ENCODE measurements around the gene SPATS2L. TPM values are rescaled to one million over a fixed set of nuclear protein-coding genes. Genes with fewer than 3 reads are reported as not detected.

Gene SPATS2L
- polyA plus RNA-seq, 2 of the 4 experiments (the other 2 are of a cell fraction), result 85.2 to 202 TPM

DNA sequence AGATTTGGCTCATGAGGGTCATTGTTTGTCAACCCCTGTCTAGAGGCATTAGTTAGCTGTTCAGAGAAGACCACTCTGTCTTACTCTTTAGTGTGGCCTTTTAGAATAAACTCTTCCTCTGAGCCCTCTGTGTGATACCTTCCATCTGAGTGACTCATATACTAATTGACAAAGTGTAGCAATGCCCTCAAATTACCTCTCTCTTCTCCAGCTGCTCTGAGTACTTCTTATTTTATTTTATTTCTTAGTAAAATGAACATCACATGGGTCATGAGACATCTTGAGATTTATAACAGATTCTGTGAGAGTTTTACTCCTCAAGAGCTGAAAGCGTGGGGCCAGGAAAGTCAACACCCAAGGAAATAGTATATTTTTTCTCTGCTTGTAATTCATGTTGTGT is 136.0 kb downstream of the SPATS2L start:
- ChIA-PET CTCF (interaction anchor here (2.1 kb wide), 1 partner anchor 29 kb away, joined by 5 read pairs; no protein-coding TSS in a partner anchor), POLR2A (no interaction called here)
- no peak for ATAC-seq
- Histone ChIP-seq H3K4me3 (no peak overlapping the region), H3K4me2 (no peak overlapping the region), H3K27ac (no peak overlapping the region), H3K4me1 (0 out of 3 replicates have a peak, but pooled peaks cover 5% of the 10 kb centered on the region), H3K9me3 (no peaks in the 10 kb centered on the region)
- WGBS (ENCODE audit: missing lambda C conversion rate), result 93% methylated on average over 1 of the region's 1 CpG
- no peak for DNase-seq (ENCODE audit: low read depth in 1 of 2, low spot score in 1 of 2)
- no peak for FAIRE-seq
- TF ChIP-seq ZC3H11A (IDR thresholded peaks at IDR 0.05) (no peak), TP53 (CRISPR knock-in tag; IDR thresholded peaks at IDR 0.05) (no peak), RAD21 (conservative IDR thresholded peaks at IDR 0.05 in 1 of 2, IDR thresholded peaks at IDR 0.05 in 1 of 2) (no peak), ZSCAN20 (CRISPR knock-in tag; IDR thresholded peaks at IDR 0.05) (no peak)
- TF ChIP-seq, protein P1, sequence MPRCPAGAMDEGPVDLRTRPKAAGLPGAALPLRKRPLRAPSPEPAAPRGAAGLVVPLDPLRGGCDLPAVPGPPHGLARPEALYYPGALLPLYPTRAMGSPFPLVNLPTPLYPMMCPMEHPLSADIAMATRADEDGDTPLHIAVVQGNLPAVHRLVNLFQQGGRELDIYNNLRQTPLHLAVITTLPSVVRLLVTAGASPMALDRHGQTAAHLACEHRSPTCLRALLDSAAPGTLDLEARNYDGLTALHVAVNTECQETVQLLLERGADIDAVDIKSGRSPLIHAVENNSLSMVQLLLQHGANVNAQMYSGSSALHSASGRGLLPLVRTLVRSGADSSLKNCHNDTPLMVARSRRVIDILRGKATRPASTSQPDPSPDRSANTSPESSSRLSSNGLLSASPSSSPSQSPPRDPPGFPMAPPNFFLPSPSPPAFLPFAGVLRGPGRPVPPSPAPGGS (IDR thresholded peaks at IDR 0.05), result no peak

DNA sequence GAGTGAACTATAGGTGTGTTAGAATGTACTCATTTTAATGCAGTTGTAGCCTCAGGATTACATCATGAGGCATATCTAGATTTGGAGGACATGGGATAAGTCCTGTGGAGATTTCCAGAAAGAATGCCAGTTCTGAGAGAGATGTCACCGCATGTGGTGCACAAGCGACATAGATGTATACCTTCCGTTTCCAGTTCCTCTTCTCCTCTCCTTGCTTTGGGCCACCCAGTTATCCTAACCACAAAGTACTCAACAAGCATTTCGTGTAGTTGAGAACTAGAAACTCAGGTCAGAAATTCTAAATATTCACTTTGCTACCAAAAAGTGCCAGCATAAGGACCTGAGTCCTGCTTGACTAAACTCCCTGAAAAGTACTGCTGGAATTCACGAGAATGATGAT is 136.9 kb downstream of the SPATS2L start:
- no peak for ATAC-seq
- no peak for TF ChIP-seq CBX8 (IDR thresholded peaks at IDR 0.05)
- Histone ChIP-seq H3K4me3 (no peak overlapping the region), H3K4me1 (0 out of 3 replicates have a peak, but pooled peaks cover 5% of the 10 kb centered on the region), H3K9me3 (no peaks in the 10 kb centered on the region), H3K4me2 (no peak overlapping the region), H3K27ac (no peak overlapping the region)
- no peak for DNase-seq (ENCODE audit: low read depth in 1 of 2, low spot score in 1 of 2)
- 71% methylated on average over 5 of the region's 5 CpGs for WGBS (ENCODE audit: missing lambda C conversion rate)
- FAIRE-seq, result no peak
- ChIA-PET CTCF (interaction anchor here (0.7 to 2.1 kb wide), 3 partner anchors 11 to 470 kb away, joined by 3 to 5 read pairs (median 4); no protein-coding TSS in a partner anchor), POLR2A (no interaction called here)

DNA sequence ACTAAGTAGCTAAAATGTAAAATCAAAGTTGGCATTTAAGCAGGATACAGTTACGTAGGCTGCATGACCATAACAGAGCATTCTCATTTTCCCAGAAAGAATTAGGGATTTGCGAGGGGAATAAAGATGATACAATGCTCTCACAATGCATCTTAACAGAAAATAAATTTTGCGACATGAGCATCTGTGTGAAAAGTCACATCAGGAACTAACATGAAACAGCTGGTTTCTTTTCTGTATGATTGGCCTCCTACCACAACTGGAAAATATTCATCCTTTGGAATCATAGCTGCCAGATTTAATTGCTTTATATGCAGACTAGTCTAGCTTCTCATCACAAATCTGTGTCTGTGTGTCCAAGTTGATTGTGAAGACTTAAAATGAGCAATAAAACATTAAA is 137.4 kb downstream of the SPATS2L start:
- CTCF ChIA-PET, result interaction anchor here (0.7 to 2.1 kb wide), 3 partner anchors 10 to 471 kb away, joined by 3 to 5 read pairs (median 4); no protein-coding TSS in a partner anchor
- WGBS (ENCODE audit: missing lambda C conversion rate), result 94% methylated on average over 3 of the region's 3 CpGs
- Histone ChIP-seq H3K4me2 (no peak overlapping the region), H3K27ac (no peak overlapping the region), H3K4me3 (no peak overlapping the region), H3K4me1 (0 out of 3 replicates have a peak, but pooled peaks cover 5% of the 10 kb centered on the region), H3K9me3 (no peaks in the 10 kb centered on the region)
- TF ChIP-seq, protein P2, sequence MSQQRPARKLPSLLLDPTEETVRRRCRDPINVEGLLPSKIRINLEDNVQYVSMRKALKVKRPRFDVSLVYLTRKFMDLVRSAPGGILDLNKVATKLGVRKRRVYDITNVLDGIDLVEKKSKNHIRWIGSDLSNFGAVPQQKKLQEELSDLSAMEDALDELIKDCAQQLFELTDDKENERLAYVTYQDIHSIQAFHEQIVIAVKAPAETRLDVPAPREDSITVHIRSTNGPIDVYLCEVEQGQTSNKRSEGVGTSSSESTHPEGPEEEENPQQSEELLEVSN (IDR thresholded peaks at IDR 0.05; ENCODE audit: borderline replicate concordance, low read depth), result no peak
- TF ChIP-seq, protein P1 (IDR thresholded peaks at IDR 0.05), result no peak
- TF ChIP-seq FOSL2 (IDR thresholded peaks at IDR 0.05), result no peak
- no peak for TF ChIP-seq FOSL2 (CRISPR knock-in tag; IDR thresholded peaks at IDR 0.05)
- TF ChIP-seq TFCP2L1 (CRISPR knock-in tag; IDR thresholded peaks at IDR 0.05), result no peak
- TF ChIP-seq POLR2A (IDR thresholded peaks at IDR 0.05; ENCODE audit: low read length), result no peak
- TF ChIP-seq, protein P3, sequence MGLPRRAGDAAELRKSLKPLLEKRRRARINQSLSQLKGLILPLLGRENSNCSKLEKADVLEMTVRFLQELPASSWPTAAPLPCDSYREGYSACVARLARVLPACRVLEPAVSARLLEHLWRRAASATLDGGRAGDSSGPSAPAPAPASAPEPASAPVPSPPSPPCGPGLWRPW (IDR thresholded peaks at IDR 0.05), result no peak
- no peak for TF ChIP-seq HEYL (CRISPR knock-in tag; IDR thresholded peaks at IDR 0.05)
- ATAC-seq, result no peak
- no peak for DNase-seq (ENCODE audit: low read depth in 1 of 2, low spot score in 1 of 2)
- POLR2A ChIA-PET, result no interaction called here
- no peak for FAIRE-seq

DNA sequence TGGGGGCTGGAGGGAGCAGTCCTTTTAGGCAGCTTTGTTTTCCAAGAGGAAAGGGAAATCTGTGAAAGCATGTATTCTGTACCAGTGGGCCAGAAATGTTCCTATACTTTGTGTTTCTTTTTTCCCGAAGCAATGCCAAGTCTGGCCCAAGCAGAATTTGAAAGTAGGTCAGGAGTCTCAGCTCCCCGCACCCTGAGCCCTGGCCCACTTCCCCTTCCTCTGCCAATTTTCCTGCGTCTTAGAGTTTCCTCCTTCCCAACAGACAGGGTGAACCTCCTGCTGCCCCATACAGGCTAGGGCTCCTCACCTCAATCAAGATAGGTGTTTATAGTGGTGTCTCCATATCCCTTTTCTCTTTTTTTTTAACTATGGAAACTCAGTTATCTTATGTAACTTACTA is 138.0 kb downstream of the SPATS2L start:
- Histone ChIP-seq H3K27ac (no peak overlapping the region), H3K9me3 (no peaks in the 10 kb centered on the region), H3K4me2 (no peak overlapping the region), H3K4me1 (0 out of 3 replicates have a peak, but pooled peaks cover 5% of the 10 kb centered on the region), H3K4me3 (no peak overlapping the region)
- WGBS (ENCODE audit: missing lambda C conversion rate), result 93% methylated on average over 3 of the region's 3 CpGs
- FAIRE-seq (no peak), ATAC-seq (no peak), DNase-seq (ENCODE audit: low read depth in 1 of 2, low spot score in 1 of 2) (no peak)
- POLR2A ChIA-PET, result no interaction called here
- CTCF ChIA-PET, result interaction anchor here (0.9 to 1.4 kb wide), 3 partner anchors 10 to 27 kb away, joined by 3 to 4 read pairs (median 3); no protein-coding TSS in a partner anchor
- no peak for TF ChIP-seq NPAS2 (CRISPR knock-in tag; IDR thresholded peaks at IDR 0.05; ENCODE audit: borderline replicate concordance)
- TF ChIP-seq, protein P4, sequence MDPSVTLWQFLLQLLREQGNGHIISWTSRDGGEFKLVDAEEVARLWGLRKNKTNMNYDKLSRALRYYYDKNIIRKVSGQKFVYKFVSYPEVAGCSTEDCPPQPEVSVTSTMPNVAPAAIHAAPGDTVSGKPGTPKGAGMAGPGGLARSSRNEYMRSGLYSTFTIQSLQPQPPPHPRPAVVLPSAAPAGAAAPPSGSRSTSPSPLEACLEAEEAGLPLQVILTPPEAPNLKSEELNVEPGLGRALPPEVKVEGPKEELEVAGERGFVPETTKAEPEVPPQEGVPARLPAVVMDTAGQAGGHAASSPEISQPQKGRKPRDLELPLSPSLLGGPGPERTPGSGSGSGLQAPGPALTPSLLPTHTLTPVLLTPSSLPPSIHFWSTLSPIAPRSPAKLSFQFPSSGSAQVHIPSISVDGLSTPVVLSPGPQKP (IDR thresholded peaks at IDR 0.05; ENCODE audit: low read depth, low read length), result no peak
- no peak for TF ChIP-seq KDM5A (IDR thresholded peaks at IDR 0.05)
- no peak for TF ChIP-seq RFX5 (IDR thresholded peaks at IDR 0.05)
- no peak for TF ChIP-seq KDM1A (IDR thresholded peaks at IDR 0.05; ENCODE audit: low read depth)
- TF ChIP-seq JUNB (IDR thresholded peaks at IDR 0.05), result no peak
- TF ChIP-seq, protein P5, sequence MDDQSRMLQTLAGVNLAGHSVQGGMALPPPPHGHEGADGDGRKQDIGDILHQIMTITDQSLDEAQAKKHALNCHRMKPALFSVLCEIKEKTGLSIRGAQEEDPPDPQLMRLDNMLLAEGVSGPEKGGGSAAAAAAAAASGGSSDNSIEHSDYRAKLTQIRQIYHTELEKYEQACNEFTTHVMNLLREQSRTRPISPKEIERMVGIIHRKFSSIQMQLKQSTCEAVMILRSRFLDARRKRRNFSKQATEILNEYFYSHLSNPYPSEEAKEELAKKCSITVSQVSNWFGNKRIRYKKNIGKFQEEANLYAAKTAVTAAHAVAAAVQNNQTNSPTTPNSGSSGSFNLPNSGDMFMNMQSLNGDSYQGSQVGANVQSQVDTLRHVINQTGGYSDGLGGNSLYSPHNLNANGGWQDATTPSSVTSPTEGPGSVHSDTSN (IDR thresholded peaks at IDR 0.05), result no peak
- TF ChIP-seq EHMT2 (IDR thresholded peaks at IDR 0.05; ENCODE audit: low read depth), result no peak
- no peak for TF ChIP-seq GATA3 (IDR thresholded peaks at IDR 0.05; ENCODE audit: borderline replicate concordance)
- TF ChIP-seq CBX8 (IDR thresholded peaks at IDR 0.05), result no peak
- no peak for TF ChIP-seq POLR2AphosphoS2 (conservative IDR thresholded peaks at IDR 0.05; ENCODE audit: low read length)
- TF ChIP-seq, protein P1 (IDR thresholded peaks at IDR 0.05), result no peak
- no peak for TF ChIP-seq SMC3 (IDR thresholded peaks at IDR 0.05)

Data from A549 (cell line).